Activated CD4-positive, alpha-beta T cell treated with anti-CD3 and anti-CD28 coated beads for 48 hours (primary cell): ENCODE data around the gene RERE.
A peak's percentile ranks its signal among the peaks of the same experiment; 100 is the strongest.

Experiments
- DNase-seq: peaks from one replicate; pipeline ENCODE4 v3.0.0-alpha.2; 2020

Gene RERE

GRCh38 chr1:8416881-8417280 is 400.6 kb downstream of the RERE start:
- DNase-seq: no peak

- DNase-seq: no peak
Measured at GRCh38 chr1:8415526-8416278, 401.7 kb downstream of the RERE start.

- DNase-seq: no peak
Measured at GRCh38 chr1:8412183-8412831, 405.1 kb downstream of the RERE start.

GRCh38 chr1:8411803-8412182 is 405.6 kb downstream of the RERE start:
- DNase-seq: no peak

DNA sequence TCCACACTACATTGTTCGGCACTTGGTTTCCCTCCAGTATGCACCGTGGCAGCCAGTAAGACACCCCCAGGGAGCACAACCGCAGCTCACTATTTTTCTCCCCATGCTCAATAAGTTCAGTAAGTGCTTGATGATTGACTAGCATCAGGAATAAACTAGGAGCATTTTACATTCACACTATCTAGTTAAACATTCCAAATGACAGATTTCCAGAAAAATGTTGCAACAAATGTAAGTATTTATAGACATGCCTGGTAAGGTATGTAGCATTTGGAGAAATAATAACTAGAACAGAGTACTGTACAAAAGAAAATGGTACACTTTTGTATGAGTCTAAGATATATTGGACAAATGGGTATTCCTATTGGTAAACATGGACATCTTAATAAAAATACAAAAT is 406.6 kb downstream of the RERE start:
- no peak for DNase-seq

- DNase-seq: no peak
Measured at GRCh38 chr1:8409606-8410005, 407.8 kb downstream of the RERE start.

DNA sequence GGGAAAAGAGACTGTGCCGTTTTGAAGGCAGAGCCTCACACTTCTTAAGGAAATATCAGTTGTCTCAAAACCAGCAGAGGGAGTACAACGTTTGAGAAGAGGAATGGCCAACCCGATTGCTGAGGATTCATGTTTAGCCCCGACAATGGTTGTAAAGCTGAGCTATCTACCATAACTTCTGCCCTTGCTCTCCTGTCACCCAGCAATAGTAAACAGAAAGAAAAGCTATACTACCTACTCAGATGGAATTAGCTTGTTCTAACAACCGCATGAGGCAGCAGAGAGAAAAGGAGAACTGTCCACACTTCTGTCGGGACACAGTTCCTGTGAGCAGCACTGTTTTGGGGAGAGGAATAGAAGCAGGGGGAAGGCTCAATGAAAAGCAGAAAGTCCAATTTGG is 408.3 kb downstream of the RERE start:
- no peak for DNase-seq

DNA sequence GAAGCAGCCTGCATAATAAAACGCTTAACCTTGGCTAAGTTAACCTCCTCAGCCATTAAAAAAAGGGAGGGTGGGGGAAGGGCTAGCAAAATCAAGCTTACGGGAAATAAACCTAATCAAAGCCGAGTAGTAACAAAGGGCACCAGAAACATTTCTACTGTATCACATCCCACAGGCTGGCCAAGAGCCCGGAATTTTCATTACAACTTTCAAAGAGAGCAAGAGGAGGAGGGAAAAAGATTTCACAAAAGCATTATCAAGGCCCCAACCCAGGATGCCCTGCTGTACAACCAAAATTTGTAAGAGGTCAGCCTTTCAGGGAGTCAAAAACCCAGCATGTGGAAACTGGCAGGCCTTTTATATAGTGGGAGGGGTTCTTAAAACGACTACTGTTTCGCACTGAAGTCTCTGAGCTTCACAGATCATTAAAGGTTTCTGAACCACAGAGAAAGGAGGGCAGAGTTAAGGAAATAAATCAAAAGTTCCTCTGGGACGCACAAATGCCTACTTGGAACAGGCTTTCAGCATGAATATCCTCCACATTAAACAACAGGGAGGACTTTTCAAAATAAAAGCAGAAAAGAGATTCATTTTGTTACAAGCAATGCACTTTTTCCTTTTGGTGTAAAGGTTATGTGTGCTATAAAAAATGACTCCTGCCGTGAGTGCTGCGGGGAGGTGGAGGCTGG is 409.1 kb downstream of the RERE start:
- no peak for DNase-seq

- DNase-seq: no peak
Measured at GRCh38 chr1:8407652-8408051, 409.8 kb downstream of the RERE start.

DNA sequence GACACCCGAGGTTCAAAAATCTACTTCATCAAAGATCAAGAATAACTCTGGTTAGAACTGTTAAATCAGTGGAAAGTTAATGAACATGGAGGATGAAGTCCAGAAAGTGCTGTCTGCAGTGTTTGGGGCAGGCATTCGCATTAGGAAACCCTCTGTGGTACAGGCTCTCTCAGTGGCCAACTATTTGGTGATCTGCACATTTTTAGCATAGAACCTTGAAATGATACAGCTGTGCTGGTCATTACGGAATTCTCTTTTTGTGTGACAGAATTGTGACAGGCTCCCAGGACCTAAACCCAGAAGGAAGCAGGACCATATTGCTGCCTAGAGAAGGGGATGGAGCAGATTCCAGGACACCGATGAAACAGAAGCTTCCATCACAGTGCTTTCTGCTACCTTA is 410.5 kb downstream of the RERE start:
- no peak for DNase-seq

- DNase-seq: no peak
Measured at GRCh38 chr1:8406011-8406410, 411.4 kb downstream of the RERE start.

GRCh38 chr1:8404460-8405370 is 412.7 kb downstream of the RERE start:
- DNase-seq: no peak

DNA sequence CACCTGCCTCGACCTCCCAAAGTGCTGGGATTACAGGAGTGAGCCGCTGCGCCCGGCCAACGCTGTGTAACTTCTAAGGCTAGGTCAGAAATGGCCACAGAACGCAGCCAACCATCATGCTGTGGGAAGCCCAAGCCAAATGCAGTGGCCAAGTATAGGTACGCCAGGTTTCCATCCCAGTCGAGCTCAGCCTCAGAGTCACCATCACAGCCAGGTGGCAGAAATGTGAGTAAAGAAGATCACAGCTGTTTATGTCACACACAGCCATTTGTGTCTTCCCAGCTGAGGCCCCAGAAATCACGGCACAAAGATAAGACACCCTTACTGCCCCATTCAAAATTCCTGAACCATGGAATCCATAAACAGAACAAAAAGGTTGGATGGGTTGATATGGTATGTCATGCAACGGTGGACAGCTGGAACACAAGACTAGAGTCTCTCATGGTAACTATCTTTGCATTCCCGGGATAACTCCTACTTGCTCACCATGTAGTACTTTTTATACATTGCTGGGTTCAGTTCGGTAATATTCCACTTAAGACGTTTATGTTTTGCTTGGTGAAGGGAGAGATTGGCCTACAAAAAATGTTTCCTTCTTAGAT is 415.2 kb downstream of the RERE start:
- DNase-seq: no peak

DNA sequence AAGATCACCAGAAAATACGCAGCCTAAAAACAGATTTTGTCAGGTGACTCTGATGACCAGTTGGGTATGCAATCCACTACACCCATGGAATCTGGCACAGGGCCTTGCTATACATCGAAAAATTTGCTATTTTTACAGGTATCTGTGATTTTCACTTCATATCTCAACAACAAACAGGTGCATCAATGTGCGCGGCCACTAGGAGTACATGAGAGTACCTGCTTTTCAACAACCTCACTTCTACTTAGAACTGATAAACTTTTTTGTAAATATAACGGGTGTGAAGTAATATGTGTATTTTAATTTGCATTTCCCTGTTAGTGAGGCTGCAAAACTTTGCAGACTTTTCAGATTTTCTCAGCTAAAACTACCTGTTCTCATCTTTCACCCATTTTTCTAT is 418.8 kb downstream of the RERE start:
- DNase-seq: peak; percentile 43

DNA sequence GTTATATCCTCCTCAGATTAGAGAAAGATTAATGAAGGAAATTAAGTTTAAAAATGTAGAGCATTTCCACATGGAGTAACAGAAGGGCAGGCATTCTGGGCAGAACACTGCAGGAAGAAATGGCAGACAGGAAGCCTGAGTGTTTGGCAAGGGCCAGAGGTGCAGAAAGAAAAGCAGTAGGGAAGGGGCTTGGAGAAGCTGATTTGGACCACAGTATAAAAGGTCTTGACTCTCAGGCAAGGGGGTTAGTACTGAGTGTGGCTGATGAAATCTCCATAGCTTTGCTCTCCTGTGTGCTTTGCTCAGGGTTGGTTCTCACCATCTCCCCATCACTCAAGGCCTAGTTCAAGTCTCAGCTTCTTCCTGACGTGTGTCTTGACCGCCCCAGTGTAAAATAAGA is 419.4 kb downstream of the RERE start:
- DNase-seq: no peak

GRCh38 chr1:8397511-8397910 is 419.9 kb downstream of the RERE start:
- no peak for DNase-seq

GRCh38 chr1:8396786-8397406 is 420.5 kb downstream of the RERE start:
- peak; percentile 57 for DNase-seq

DNA sequence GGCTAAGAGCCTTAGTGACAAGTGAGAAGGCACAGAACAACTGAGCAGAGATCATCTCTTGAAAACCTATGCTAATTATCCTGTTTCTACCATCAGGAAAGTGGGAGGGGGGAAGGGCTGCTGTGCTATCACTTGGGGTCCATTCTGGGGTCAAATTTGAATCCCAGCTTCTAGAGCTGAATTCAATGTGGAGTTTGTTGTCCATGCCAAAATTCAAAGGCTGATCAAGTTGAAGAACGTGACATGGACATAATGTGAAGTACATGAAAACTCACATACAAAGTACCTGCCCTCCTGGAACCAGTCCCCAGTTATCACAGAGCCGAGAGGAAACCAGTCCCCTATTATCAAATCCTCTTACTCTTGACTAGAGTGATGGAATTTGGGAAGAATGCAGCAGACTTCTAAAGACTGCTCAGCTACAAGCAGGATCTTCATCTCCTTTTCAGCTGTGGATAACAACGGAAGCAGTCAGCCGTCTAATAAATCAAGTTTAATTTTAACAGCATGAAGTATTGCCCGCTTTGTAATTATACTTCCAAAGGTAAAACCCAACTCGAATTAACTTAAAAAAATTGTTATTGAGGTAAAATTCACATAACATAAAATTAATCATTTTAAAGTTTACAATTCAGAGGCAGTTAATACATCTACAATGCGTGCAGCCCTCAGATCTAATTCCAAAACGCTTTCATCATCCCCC is 421.2 kb downstream of the RERE start:
- DNase-seq: no peak

DNA sequence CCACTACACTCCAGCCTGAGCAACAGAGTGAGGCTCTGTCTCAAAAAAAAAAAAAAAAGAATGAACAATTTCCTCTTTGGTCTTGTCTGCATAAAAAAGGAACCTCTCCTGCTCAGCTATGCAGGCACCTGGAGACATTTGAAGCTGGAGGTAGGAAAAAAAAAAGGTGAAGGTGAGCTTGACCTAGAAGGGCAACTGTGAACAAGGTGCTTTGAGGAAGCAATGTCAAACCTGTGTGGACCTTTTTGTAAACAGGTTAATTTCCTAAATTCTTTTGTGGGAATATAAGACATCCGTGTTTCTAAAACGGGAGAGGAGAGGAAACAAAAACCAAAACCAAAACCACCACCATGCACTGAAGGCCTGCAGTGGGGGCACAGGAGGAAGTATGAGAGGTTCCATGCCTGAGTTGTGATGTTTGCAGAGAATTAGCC is 422.0 kb downstream of the RERE start:
- DNase-seq: no peak

DNA sequence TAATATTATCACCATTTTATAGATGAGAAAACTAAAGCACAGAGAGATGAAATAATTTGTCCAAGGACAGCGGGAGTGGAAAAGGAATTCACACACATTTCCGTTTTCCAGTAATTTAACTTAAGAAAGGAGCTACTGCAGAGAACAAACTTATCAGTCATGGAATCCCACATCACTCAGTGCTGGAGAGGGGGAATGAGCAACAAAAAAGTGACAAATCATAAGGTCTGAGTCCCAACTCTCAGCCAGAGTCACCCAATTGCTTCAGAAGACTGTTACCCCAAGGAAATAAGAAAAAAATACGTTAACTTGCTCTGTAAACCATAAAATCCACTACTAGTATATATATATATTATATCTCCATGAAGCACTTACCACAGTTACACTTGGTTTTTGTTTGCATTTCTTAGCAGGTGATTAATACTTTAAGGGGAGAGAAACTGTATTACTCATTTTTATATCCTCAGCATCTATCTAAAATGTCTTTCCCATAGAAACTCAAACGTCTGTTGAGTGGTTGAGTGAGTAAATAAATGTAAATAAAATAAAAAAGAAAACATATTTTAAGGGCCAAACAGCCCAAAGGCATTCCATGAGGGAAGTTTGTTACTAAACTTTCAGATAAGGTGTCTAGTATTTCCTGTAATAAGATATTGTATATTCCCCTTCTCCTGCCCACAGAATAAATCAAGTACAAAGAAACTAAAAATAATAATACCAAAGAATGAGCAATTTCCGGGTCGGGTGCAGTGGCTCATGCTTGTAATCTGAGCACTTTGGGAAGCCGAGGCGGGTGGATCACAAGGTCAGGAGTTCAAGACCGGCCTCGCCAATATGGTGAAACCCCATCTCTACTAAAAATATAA is 422.8 kb downstream of the RERE start:
- DNase-seq: peak; percentile 65
